GM12892 (cell line): Measurements from ENCODE around the gene GLYAT. TPM values are rescaled to one million over a fixed set of nuclear protein-coding genes. Genes with fewer than 3 reads are reported as not detected.

Experiments used
- DNase-seq: peaks from one replicate; pipeline ENCODE4 v3.0.0; 2011; ENCODE audit not compliant: insufficient read length
- FAIRE-seq: peaks from 2 replicates; lab custom pipeline; 2011; peaks lifted over from hg19 to GRCh38; lab: Jason Lieb, UNC
- POLR2A ChIP-seq: IDR thresholded peaks from 2 replicates; pipeline ENCODE4 v1.6.1; 2011; ENCODE audit warnings: low read depth, low read length, control low read depth
- POLR2AphosphoS5 ChIP-seq: IDR thresholded peaks from 2 replicates; pipeline ENCODE4 v1.6.1; 2011; ENCODE audit warnings: low read depth, low read length, control low read depth
- TAF1 ChIP-seq: IDR thresholded peaks from 2 replicates; pipeline ENCODE4 v1.6.1; 2011; ENCODE audit warnings: low read depth, mild to moderate bottlenecking, control low read depth, low read length, borderline replicate concordance
- polyA plus RNA-seq: library from polyadenylated mRNA; unstranded; fragments of >200 nt; gene quantifications from one replicate; pipeline ENCODE4 v1.2.1, GENCODE V29; 2012; ENCODE audit warnings: missing spikeins, inconsistent platforms; ENCODE audit not compliant: missing spikeins

Gene GLYAT
- not detected for polyA plus RNA-seq

GRCh38 chr11:58731819-58732218 lies at the start of gene GLYAT:
TSS of gene GLYAT (minus strand) at chr11:58731943. CDS start at chr11:58724496, 7,447 bp downstream.
- no peak for FAIRE-seq
- TF ChIP-seq TAF1, result no peak
- no peak for DNase-seq

GRCh38 chr11:58781345-58781744 lies 49.6 kb upstream of the GLYAT start:
- DNase-seq (no peak), FAIRE-seq (no peak)
- TF ChIP-seq POLR2A (no peak), TAF1 (no peak), POLR2AphosphoS5 (no peak)

GRCh38 chr11:58780578-58780977 lies 48.8 kb upstream of the GLYAT start:
- TF ChIP-seq POLR2AphosphoS5, result no peak
- no peak for TF ChIP-seq TAF1
- TF ChIP-seq POLR2A, result no peak
- no peak for FAIRE-seq

GRCh38 chr11:58776891-58777710 lies 45.4 kb upstream of the GLYAT start:
- no peak for DNase-seq
- no peak for TF ChIP-seq TAF1
- no peak for TF ChIP-seq POLR2AphosphoS5
- TF ChIP-seq POLR2A, result no peak
- FAIRE-seq, result peak; percentile 74

More at GRCh38 chr11:58780578-58780977, 48.8 kb upstream of the GLYAT start:
- no peak for DNase-seq

GRCh38 chr11:58775066-58775708 lies 43.4 kb upstream of the GLYAT start:
- TF ChIP-seq POLR2A, result no peak
- TF ChIP-seq TAF1, result no peak
- no peak for TF ChIP-seq POLR2AphosphoS5
- no peak for DNase-seq
- no peak for FAIRE-seq

GRCh38 chr11:58774164-58774593 lies 42.4 kb upstream of the GLYAT start:
- no peak for TF ChIP-seq POLR2A
- no peak for TF ChIP-seq POLR2AphosphoS5
- no peak for TF ChIP-seq TAF1
- no peak for FAIRE-seq
- DNase-seq, result no peak

GRCh38 chr11:58773337-58773736 lies 41.6 kb upstream of the GLYAT start:
- TF ChIP-seq POLR2A (no peak), POLR2AphosphoS5 (no peak), TAF1 (no peak)
- no peak for DNase-seq
- no peak for FAIRE-seq

GRCh38 chr11:58772329-58773285 lies 40.9 kb upstream of the GLYAT start:
- TF ChIP-seq POLR2A, result no peak
- TF ChIP-seq POLR2AphosphoS5, result no peak
- no peak for TF ChIP-seq TAF1
- FAIRE-seq (no peak), DNase-seq (no peak)

GRCh38 chr11:58771458-58771855 lies 39.7 kb upstream of the GLYAT start:
- DNase-seq (no peak), FAIRE-seq (no peak)
- no peak for TF ChIP-seq POLR2AphosphoS5
- no peak for TF ChIP-seq POLR2A
- TF ChIP-seq TAF1, result no peak

- TF ChIP-seq POLR2A (no peak), POLR2AphosphoS5 (no peak), TAF1 (no peak)
- no peak for DNase-seq
- no peak for FAIRE-seq
Measured at GRCh38 chr11:58770627-58771457, 39.1 kb upstream of the GLYAT start.

- TF ChIP-seq POLR2AphosphoS5, result no peak
- no peak for TF ChIP-seq TAF1
- no peak for TF ChIP-seq POLR2A
- DNase-seq, result no peak
- no peak for FAIRE-seq
Measured at GRCh38 chr11:58770166-58770565, 38.4 kb upstream of the GLYAT start.

GRCh38 chr11:58769308-58769707 lies 37.6 kb upstream of the GLYAT start:
- FAIRE-seq, result no peak
- TF ChIP-seq TAF1, result no peak
- no peak for TF ChIP-seq POLR2A
- TF ChIP-seq POLR2AphosphoS5, result no peak
- no peak for DNase-seq
